DMS 273 treated with DMSO at 0.1 percent for 48 hours (cell line): Measurements from ENCODE around the gene PTBP1.

Source experiments
- DNase-seq: peaks from one replicate; lab custom pipeline; 2025; lab: John Stamatoyannopoulos, UW

PTBP1 gene

DNA sequence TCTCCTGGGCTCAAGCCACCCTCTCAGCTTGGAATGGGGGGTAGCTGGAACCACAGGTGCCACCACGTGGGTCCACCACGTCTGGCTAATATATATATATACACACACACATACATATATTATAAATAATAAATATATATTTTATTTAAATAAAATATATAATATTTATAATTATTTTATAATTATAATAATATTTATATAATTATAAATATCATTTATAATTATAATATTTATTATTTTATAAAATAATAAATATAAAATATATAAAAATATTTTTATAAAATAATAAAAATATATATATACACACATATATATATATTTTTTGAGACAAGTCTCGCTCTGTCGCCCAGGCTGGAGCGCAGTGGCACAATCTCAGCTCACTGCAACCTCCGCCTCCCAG, 57.3 kb downstream of the PTBP1 start:
- DNase-seq: no peak

DNA sequence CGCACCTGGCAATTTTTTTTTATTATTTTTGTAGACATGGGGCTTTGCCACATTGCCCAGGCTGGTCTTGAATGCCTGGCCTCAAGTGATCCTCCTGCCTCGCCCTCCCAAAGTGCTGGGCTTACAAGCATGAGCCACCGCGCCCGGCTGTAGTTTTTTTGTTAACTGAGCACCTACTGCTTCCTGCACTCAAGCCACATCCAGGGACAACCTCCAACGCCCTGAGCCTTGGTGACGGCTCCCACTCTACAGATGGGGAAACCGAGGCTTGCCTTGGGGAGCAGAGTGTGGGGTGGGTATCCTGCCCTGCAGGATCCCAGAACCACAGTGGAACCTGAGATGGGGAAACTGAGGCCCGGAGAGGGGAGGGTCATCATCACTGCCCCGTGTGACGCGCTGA, 57.9 kb downstream of the PTBP1 start:
- no peak for DNase-seq

DNA sequence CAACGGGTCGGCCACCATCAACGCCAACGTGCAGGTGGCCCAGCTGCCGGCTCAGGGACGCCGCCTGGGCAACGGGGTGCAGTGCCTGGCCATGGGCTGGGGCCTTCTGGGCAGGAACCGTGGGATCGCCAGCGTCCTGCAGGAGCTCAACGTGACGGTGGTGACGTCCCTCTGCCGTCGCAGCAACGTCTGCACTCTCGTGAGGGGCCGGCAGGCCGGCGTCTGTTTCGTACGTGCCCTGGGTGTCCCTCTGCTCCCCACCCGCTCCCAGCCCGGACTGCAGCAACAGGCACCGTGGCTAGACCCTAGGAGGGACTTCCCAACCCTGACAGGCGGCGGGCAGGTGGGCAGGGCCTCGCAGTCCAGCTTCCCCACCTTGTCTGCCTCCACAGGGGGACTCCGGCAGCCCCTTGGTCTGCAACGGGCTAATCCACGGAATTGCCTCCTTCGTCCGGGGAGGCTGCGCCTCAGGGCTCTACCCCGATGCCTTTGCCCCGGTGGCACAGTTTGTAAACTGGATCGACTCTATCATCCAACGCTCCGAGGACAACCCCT, 58.4 kb downstream of the PTBP1 start:
- DNase-seq: no peak

DNA sequence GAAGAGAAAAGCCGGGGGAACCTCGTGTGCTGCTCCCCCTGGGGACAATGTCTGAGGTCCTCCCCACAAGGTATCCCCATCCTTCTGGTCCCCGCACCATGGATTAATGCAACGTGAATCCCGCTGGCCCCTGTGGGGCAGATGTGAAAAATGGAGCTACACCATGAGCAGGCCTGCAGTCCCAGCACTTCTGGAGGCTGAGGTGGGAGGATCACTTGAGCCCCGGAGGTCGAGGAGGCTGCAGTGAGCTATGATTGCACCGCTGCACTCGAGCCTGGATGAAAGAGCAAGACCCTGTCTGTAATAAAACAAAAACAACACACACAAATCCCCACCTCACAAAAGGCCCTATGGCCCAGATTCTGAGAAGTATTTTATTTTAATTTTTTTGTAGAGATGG, 61.0 kb downstream of the PTBP1 start:
- no peak for DNase-seq

DNA sequence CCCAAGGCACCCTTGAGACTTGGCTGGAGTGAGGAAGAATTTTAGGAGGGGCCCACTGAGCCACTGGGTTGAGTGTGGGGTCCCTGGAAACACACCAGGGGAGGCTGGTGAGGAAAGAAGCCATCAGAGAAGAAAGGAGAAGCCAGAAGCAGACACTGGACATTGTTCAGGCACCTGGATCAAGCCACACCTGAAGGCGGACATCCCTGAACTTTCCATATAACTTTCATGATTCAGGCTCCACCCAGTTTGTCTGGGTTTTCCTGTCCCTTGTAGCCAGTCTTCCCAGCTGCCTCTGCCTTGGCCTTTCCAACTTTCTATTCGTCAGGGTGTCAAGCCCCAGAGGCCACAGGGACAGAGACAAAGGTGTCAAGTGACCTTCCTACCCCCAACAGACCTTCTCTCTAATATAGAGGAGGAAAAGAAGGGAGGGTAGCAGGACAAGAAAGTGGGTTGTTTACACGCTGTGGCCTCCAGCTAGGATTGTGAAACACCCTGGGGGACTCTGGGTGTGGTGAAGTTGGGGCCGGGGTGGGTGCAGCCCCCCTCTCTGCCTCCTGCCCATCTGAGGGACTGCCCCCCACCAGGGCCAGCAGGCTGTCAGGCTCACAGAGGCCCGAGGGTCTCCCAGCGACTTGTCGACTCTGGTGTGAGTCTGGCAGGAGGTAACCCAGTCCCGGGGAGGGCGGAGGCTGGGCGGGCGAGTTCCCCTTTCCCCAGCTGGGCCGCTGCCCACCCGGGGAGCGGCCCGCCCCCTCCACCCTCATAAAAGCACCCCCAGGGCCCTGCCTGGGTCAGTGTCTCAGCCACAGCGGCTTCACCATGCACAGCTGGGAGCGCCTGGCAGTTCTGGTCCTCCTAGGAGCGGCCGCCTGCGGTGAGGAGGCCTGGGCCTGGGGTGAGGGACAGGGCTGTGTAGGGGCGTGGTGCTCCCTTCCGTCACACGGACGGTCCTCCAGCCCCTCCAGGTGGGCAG, 61.9 kb downstream of the PTBP1 start, which contains the start of gene CFD:
CFD (plus strand) TSS at position 797 of the 976 bp plus-strand sequence; CDS start at position 823, 26 bp downstream.
- DNase-seq: no peak

DNA sequence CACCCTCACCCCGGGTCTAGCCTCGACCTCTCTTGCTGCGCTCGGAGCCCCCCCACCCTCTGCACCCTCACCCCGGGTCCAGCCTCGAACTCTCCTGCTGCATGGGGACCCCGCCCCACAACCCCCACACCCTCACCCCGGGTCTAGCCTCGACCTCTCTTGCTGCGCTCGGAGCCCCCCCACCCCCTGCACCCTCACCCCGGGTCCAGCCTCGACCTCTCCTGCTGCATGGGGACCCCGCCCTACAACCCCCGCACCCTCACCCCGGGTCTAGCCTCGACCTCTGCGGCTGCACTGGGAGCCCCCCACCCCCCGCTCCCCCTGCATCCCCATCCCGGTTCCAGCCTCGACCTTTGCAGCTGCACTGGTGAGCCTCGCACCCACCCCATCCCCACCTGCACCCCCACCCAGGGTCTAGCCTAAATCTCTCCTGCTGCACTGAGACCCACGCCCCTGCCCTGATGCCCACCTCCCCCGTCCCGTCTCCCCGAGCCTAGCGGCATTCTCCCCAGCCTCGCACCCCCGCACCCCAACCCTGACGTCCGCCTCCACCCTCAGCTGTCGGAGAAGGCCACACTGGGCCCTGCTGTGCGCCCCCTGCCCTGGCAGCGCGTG, 64.0 kb downstream of the PTBP1 start:
- no peak for DNase-seq
